NT2/D1 (cell line): Measurements from ENCODE around the gene GNAO1.

Source experiments
- DNase-seq: peaks from one replicate; pipeline ENCODE4 v3.0.0-alpha.2; 2011; ENCODE audit warnings: low read depth, low spot score
- H3K27me3 ChIP-seq: 2 replicates; pipeline ENCODE4 v1.6.0; 2011; ENCODE audit warnings: mild to moderate bottlenecking; ENCODE audit not compliant: insufficient read length, insufficient read depth
- H3K36me3 ChIP-seq: 2 replicates; pipeline ENCODE4 v1.6.1; 2011; ENCODE audit warnings: mild to moderate bottlenecking, low read length, mixed read lengths; ENCODE audit not compliant: insufficient read depth, insufficient read length
- H3K4me1 ChIP-seq: 2 replicates; pipeline ENCODE4 v1.5.1; 2011; ENCODE audit not compliant: insufficient read depth, insufficient read length
- H3K4me3 ChIP-seq: 2 replicates; pipeline ENCODE4 v1.5.1; 2011; ENCODE audit warnings: low read depth; ENCODE audit not compliant: insufficient read length
- H3K9ac ChIP-seq: 2 replicates; pipeline ENCODE4 v1.6.0; 2011; ENCODE audit warnings: low read depth; ENCODE audit not compliant: insufficient read length
- H3K9me3 ChIP-seq: 2 replicates; pipeline ENCODE4 v1.5.1; 2011; ENCODE audit warnings: mild to moderate bottlenecking, low read length; ENCODE audit not compliant: insufficient read depth
- SUZ12 ChIP-seq: IDR thresholded peaks from 2 replicates; pipeline ENCODE4 v1.6.1; 2011; ENCODE audit not compliant: insufficient read length, insufficient read depth; ENCODE audit errors: extremely low read depth
- YY1 ChIP-seq: IDR thresholded peaks from 2 replicates; pipeline ENCODE4 v1.6.1; 2011; ENCODE audit not compliant: insufficient read length, insufficient read depth
- ZNF274 ChIP-seq: IDR thresholded peaks from 2 replicates; pipeline ENCODE4 v1.6.1; 2011; ENCODE audit warnings: mild to moderate bottlenecking, low read depth, low read length

Gene GNAO1

DNA sequence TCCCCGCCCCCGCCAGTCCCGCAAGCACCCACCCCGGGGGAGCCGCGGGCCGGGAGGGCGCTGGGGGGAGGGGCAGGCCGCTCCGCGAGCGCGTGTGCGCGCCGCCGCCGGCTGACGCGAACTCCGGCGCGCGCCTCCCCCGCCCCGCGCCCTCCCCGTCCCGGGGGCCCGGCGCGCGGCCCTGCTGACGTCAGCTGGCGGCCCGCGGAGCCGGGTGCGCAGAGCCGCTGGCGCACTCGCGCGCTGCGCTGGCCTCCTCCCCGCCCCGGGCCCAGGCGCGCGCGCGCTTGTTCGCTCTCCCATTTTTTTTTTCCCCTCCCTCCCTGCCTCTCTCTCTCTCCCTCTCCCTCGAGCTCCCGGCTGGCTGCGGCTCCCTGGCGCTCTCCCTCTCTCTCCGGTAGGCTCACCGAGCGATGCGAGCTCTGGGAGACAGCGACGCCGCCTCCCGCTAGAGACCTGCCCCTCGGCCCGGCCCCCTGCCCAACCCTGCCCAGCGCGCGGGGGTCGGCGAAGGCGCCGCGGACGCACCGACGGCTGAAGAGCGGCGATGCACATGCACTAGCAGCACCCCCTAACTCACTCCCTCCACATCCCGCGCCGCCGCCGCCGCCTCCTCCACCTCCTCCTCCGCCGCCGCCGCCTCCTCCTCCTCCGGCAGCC, at the start of gene GNAO1:
Gene GNAO1, plus strand, starts transcription at position 334 of the 660 bp plus-strand sequence. CDS start 747 bp downstream, outside the sequence.
- no peaks in the 10 kb centered on the region for H3K36me3 ChIP-seq
- H3K9me3 ChIP-seq: no peaks in the 10 kb centered on the region
- H3K9ac ChIP-seq: peak within 1 kb of the TSS; percentile 83
- peak within 1 kb of the TSS; percentile 41 for H3K4me3 ChIP-seq
- DNase-seq: peak; percentile 60
- no peaks in the 10 kb centered on the region for H3K4me1 ChIP-seq
- TF ChIP-seq ZNF274 (no peak), SUZ12 (no peak), YY1 (no peak)
- H3K27me3 ChIP-seq: peaks cover 40% of the 10 kb centered on the region

DNA sequence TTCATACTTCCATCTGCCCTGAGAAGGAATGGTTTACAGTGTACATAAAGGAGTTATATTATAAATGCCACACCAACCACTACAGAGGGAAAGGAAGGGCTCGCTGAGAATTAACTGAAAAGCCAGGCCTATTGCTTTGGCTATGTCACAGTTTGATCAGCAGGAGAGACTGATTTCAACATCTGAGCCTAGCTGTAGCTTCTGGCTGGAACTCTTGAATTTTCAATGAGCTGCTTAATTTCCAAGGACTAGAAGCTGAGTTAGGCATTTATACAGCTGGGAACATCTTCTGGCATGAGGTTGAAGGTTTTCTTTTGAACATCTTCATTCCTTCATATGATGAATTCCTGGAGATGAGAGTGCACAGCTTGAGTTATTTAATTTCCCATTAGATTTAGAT, 47.6 kb upstream of the GNAO1 start:
- no peak overlapping the region for H3K4me3 ChIP-seq
- H3K36me3 ChIP-seq: no peaks in the 10 kb centered on the region
- H3K9me3 ChIP-seq: no peaks in the 10 kb centered on the region
- H3K27me3 ChIP-seq: no peaks in the 10 kb centered on the region
- DNase-seq: no peak
- no peak overlapping the region for H3K9ac ChIP-seq
- no peaks in the 10 kb centered on the region for H3K4me1 ChIP-seq
- TF ChIP-seq SUZ12 (no peak), YY1 (no peak), ZNF274 (no peak)

- H3K9me3 ChIP-seq: no peaks in the 10 kb centered on the region
- no peak for TF ChIP-seq SUZ12
- no peak for TF ChIP-seq ZNF274
- no peak for TF ChIP-seq YY1
- H3K36me3 ChIP-seq: no peaks in the 10 kb centered on the region
These were observed 45.9 kb upstream of the GNAO1 start for GRCh38 chr16:56145369-56145768.

GRCh38 chr16:56151621-56152020, 39.7 kb upstream of the GNAO1 start:
- no peaks in the 10 kb centered on the region for H3K36me3 ChIP-seq
- H3K4me3 ChIP-seq: no peak overlapping the region
- no peaks in the 10 kb centered on the region for H3K4me1 ChIP-seq
- H3K9me3 ChIP-seq: peaks cover 16% of the 10 kb centered on the region
- H3K27me3 ChIP-seq: no peaks in the 10 kb centered on the region
- TF ChIP-seq SUZ12 (no peak), ZNF274 (no peak)
- H3K9ac ChIP-seq: no peak overlapping the region
- DNase-seq: no peak

More at GRCh38 chr16:56145369-56145768, 45.9 kb upstream of the GNAO1 start:
- H3K4me3 ChIP-seq: no peak overlapping the region
- no peaks in the 10 kb centered on the region for H3K27me3 ChIP-seq
- H3K4me1 ChIP-seq: no peaks in the 10 kb centered on the region
- DNase-seq: no peak
- H3K9ac ChIP-seq: no peak overlapping the region

GRCh38 chr16:56161658-56162057, 29.6 kb upstream of the GNAO1 start:
- H3K4me3 ChIP-seq: no peak overlapping the region
- no peaks in the 10 kb centered on the region for H3K27me3 ChIP-seq
- TF ChIP-seq SUZ12 (no peak), ZNF274 (no peak), YY1 (no peak)
- no peaks in the 10 kb centered on the region for H3K9me3 ChIP-seq
- H3K4me1 ChIP-seq: no peaks in the 10 kb centered on the region
- H3K36me3 ChIP-seq: no peaks in the 10 kb centered on the region
- no peak overlapping the region for H3K9ac ChIP-seq
- no peak for DNase-seq

DNA sequence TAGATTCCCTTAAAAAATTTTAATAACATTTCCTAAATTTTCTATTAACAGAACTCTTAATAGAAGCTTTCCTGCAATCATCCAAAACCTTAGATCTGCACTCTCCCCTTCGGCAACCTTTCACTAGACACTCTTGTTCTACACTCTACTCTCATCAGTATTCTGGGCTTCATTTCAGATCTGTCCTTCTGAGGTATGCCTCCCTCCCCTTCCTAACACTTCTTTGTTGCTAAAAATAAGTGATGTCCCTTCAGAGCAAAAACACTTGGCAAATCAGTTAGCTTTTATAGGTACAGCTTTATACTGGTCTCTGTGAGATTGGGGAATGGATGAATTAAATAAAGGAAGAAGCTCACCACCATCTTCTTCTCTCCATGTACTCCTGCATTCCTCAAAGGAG, 28.2 kb upstream of the GNAO1 start:
- Histone ChIP-seq H3K36me3 (no peaks in the 10 kb centered on the region), H3K4me3 (no peak overlapping the region), H3K9me3 (no peaks in the 10 kb centered on the region), H3K27me3 (no peaks in the 10 kb centered on the region), H3K4me1 (no peaks in the 10 kb centered on the region), H3K9ac (no peak overlapping the region)
- DNase-seq: no peak
- TF ChIP-seq SUZ12 (no peak), ZNF274 (no peak), YY1 (no peak)

GRCh38 chr16:56163938-56164337, 27.4 kb upstream of the GNAO1 start:
- TF ChIP-seq YY1 (no peak), SUZ12 (no peak), ZNF274 (no peak)
- Histone ChIP-seq H3K27me3 (no peaks in the 10 kb centered on the region), H3K36me3 (no peaks in the 10 kb centered on the region), H3K9ac (no peak overlapping the region), H3K4me1 (no peaks in the 10 kb centered on the region), H3K9me3 (no peaks in the 10 kb centered on the region), H3K4me3 (no peak overlapping the region)
- no peak for DNase-seq

DNA sequence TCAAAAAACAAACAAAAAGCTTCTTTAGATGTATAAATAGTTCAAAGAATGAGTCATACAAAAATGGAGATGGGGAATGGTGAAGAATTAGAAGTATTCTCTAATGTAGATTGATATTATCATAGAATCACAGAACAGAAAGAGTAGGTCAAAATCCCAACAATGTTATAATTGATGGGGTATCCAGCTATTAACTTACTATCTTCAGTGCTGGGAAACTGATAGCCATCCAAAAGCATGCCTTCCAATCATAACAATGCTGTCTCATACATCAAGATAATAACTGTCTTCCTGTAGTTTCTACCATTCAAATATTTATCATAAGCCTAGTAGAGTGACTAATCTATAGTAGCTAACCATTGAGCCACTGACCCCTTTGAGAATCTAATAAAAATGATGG, 26.7 kb upstream of the GNAO1 start:
- TF ChIP-seq SUZ12 (no peak), ZNF274 (no peak), YY1 (no peak)
- no peak overlapping the region for H3K9ac ChIP-seq

More for the DNA sequence above, 26.7 kb upstream of the GNAO1 start:
- Histone ChIP-seq H3K36me3 (no peaks in the 10 kb centered on the region), H3K9me3 (no peaks in the 10 kb centered on the region), H3K27me3 (no peaks in the 10 kb centered on the region), H3K4me3 (no peak overlapping the region), H3K4me1 (no peaks in the 10 kb centered on the region)
- no peak for DNase-seq
